WTC11 (cell line): ENCODE results near the gene MTHFS. TPM values are rescaled to one million over a fixed set of nuclear protein-coding genes. Genes with fewer than 3 reads are reported as not detected.

ENCODE experiments used
- ATAC-seq: fragments of 200-7000 bp; cut with Tn5 transposase; 2 replicates; pipeline ENCODE4 v1.10.0; 2021; ENCODE audit warnings: mild to moderate bottlenecking, moderate library complexity
- Bru-seq: library from RNA; stranded (reverse); fragments of 400-500 nt; gene quantifications from one replicate; lab custom pipeline; 2021; lab: Mats Ljungman, UMichigan
- CTCF ChIA-PET: fragments of 300-600 bp; sonication (Branson Sonifier 250); formaldehyde crosslinking; loops from one replicate; lab custom pipeline; 2021; ENCODE audit warnings: antibody characterized with exemption; lab: Charles Lee
- POLR2A ChIA-PET: fragments of 350-600 bp; sonication (Branson Sonifier 250); formaldehyde crosslinking; loops from one replicate; lab custom pipeline; 2021; ENCODE audit warnings: antibody characterized with exemption; lab: Charles Lee
- DNase-seq: peaks from one replicate; pipeline ENCODE4 v3.0.0; 2021; ENCODE audit warnings: low spot score
- H3K27ac Mint-ChIP-seq: 2 replicates; pipeline ENCODE4 v1.8.0; 2021; ENCODE audit warnings: mixed read lengths
- H3K27me3 Mint-ChIP-seq: 2 replicates; pipeline ENCODE4 v1.8.0; 2021; ENCODE audit warnings: low read depth, mild to moderate bottlenecking, moderate library complexity, mixed read lengths
- H3K36me3 Mint-ChIP-seq: 2 replicates; pipeline ENCODE4 v1.8.0; 2021; ENCODE audit warnings: mixed read lengths
- H3K4me1 Mint-ChIP-seq: 2 replicates; pipeline ENCODE4 v1.8.0; 2022; ENCODE audit warnings: mixed read lengths
- H3K4me3 Mint-ChIP-seq: 2 replicates; pipeline ENCODE4 v1.8.0; 2021; ENCODE audit warnings: mild to moderate bottlenecking, moderate library complexity, mixed read lengths
- H3K9me3 Mint-ChIP-seq: 2 replicates; pipeline ENCODE4 v1.8.0; 2021; ENCODE audit warnings: mixed read lengths
- ARID4B ChIP-seq: sonication (generic); formaldehyde crosslinking; IDR thresholded peaks from 2 replicates; pipeline ENCODE4 v1.8.0; 2023; ENCODE audit warnings: missing genetic modification reagents, mild to moderate bottlenecking, borderline replicate concordance
- FOXP1 ChIP-seq: sonication (generic); formaldehyde crosslinking; IDR thresholded peaks from 2 replicates; pipeline ENCODE4 v1.8.0; 2022; ENCODE audit warnings: missing genetic modification reagents, mild to moderate bottlenecking, moderate library complexity, borderline replicate concordance
- GRHL2 ChIP-seq: fragments of 250-450 bp; sonication (Bioruptor Pico); IDR thresholded peaks from 2 replicates; pipeline ENCODE4 v1.8.0; 2022; ENCODE audit warnings: mild to moderate bottlenecking, moderate library complexity; ENCODE audit not compliant: insufficient replicate concordance, severe bottlenecking
- IRF1 ChIP-seq: sonication (generic); formaldehyde crosslinking; IDR thresholded peaks from 2 replicates; pipeline ENCODE4 v1.8.0; 2023; ENCODE audit warnings: missing genetic modification reagents
- IRF2 ChIP-seq: sonication (generic); formaldehyde crosslinking; IDR thresholded peaks from 2 replicates; pipeline ENCODE4 v1.8.0; 2022; ENCODE audit warnings: low read depth, missing genetic modification reagents, borderline replicate concordance
- KAT7 ChIP-seq: sonication (generic); formaldehyde crosslinking; IDR thresholded peaks from 2 replicates; pipeline ENCODE4 v1.8.1; 2023; ENCODE audit warnings: missing genetic modification reagents, mild to moderate bottlenecking, borderline replicate concordance
- NFE2L1 ChIP-seq: sonication (generic); formaldehyde crosslinking; IDR thresholded peaks from 2 replicates; pipeline ENCODE4 v1.8.1; 2023; ENCODE audit warnings: missing genetic modification reagents
- PRDM15 ChIP-seq: sonication (generic); formaldehyde crosslinking; IDR thresholded peaks from 2 replicates; pipeline ENCODE4 v1.8.0; 2022; ENCODE audit warnings: missing genetic modification reagents
- ZNF219 ChIP-seq: sonication (generic); formaldehyde crosslinking; IDR thresholded peaks from 2 replicates; pipeline ENCODE4 v1.8.0; 2023; ENCODE audit warnings: missing genetic modification reagents, mild to moderate bottlenecking, borderline replicate concordance
- ZNF263 ChIP-seq: sonication (generic); formaldehyde crosslinking; IDR thresholded peaks from 2 replicates; pipeline ENCODE4 v1.8.1; 2022; ENCODE audit warnings: low read depth, mild to moderate bottlenecking, moderate library complexity, missing genetic modification reagents
- ZNF423 ChIP-seq: fragments of 250-450 bp; sonication (Bioruptor Pico); IDR thresholded peaks from 2 replicates; pipeline ENCODE4 v2.1.2; 2022; ENCODE audit warnings: mild to moderate bottlenecking, moderate library complexity
- ZNF532 ChIP-seq: fragments of 250-450 bp; sonication (Bioruptor Pico); IDR thresholded peaks from 2 replicates; pipeline ENCODE4 v1.9.0; 2021; ENCODE audit warnings: mild to moderate bottlenecking, borderline replicate concordance
- long read RNA-seq, 3 experiments: library from RNA in 1 of 3; library from capped mRNA in 1 of 3; library from polyadenylated mRNA in 1 of 3; unstranded in 2 of 3; stranded (forward) in 1 of 3; transcript quantifications; one replicate each; pipeline ENCODE4 v2.0.0, GENCODE V29; 2021
- total RNA-seq: library from RNA; stranded (reverse); gene quantifications from 3 replicates; pipeline ENCODE4 v1.2.3, GENCODE V29; 2021
- TF ChIP-seq, protein P1 (sequence below): fragments of 200-600 bp; IDR thresholded peaks from 2 replicates; pipeline ENCODE4 v1.8.0; 2022; ENCODE audit warnings: antibody characterized with exemption
- TF ChIP-seq, protein P2 (sequence below): fragments of 250-450 bp; sonication (Bioruptor Pico); IDR thresholded peaks from 2 replicates; pipeline ENCODE4 v2.1.2; 2022; ENCODE audit warnings: mild to moderate bottlenecking, moderate library complexity
- TF ChIP-seq, protein P3 (sequence below): sonication (generic); formaldehyde crosslinking; IDR thresholded peaks from 2 replicates; pipeline ENCODE4 v1.8.1; 2022; ENCODE audit warnings: low read depth, missing genetic modification reagents, borderline replicate concordance

MTHFS gene
- total RNA-seq, result 24.8 to 31.0 TPM (median 29.7 TPM) in 3 replicates
- Bru-seq, nascent RNA, result percentile 74 among the genes with signal in this experiment
- long read RNA-seq, experiment 1, transcript MTHFS-201 (3 exons, 907 nt), result major isoform, 50 of 73 reads
- long read RNA-seq, experiment 1, partial matches to known transcripts, result 0 of 73 reads
- long read RNA-seq, experiment 1, other reads (novel, unspliced or antisense), result 23 of 73 reads
- long read RNA-seq, experiment 2, transcript MTHFS-201 (3 exons, 907 nt), result major isoform, 36 of 46 reads
- long read RNA-seq, experiment 2, partial matches to known transcripts, result 1 of 46 reads
- long read RNA-seq, experiment 2, other reads (novel, unspliced or antisense), result 9 of 46 reads
- long read RNA-seq, experiment 3, transcript MTHFS-201 (3 exons, 907 nt), result major isoform, 119 of 163 reads
- long read RNA-seq, experiment 3, partial matches to known transcripts, result 1 of 163 reads
- long read RNA-seq, experiment 3, other reads (novel, unspliced or antisense), result 41 of 163 reads

- Mint-ChIP-seq H3K4me3 (peak within 1 kb of the TSS; percentile 96), H3K27ac (peak within 1 kb of the TSS; percentile 97), H3K4me1 (peaks cover 26% of the 10 kb centered on the region), H3K36me3 (peaks cover 14% of the 10 kb centered on the region), H3K9me3 (no peaks in the 10 kb centered on the region), H3K27me3 (no peaks in the 10 kb centered on the region)
- peak; percentile 93 for ATAC-seq
- ChIA-PET POLR2A (interaction anchor here (2.9 kb wide), 1 partner anchor 26 kb away, joined by 16 read pairs; no protein-coding TSS in a partner anchor), CTCF (interaction anchor here (0.8 to 2.6 kb wide), 7 partner anchors 12 to 470 kb away, joined by 3 to 9 read pairs (median 3); no protein-coding TSS in a partner anchor)
- peak; percentile 82 for DNase-seq
- TF ChIP-seq, protein P1, sequence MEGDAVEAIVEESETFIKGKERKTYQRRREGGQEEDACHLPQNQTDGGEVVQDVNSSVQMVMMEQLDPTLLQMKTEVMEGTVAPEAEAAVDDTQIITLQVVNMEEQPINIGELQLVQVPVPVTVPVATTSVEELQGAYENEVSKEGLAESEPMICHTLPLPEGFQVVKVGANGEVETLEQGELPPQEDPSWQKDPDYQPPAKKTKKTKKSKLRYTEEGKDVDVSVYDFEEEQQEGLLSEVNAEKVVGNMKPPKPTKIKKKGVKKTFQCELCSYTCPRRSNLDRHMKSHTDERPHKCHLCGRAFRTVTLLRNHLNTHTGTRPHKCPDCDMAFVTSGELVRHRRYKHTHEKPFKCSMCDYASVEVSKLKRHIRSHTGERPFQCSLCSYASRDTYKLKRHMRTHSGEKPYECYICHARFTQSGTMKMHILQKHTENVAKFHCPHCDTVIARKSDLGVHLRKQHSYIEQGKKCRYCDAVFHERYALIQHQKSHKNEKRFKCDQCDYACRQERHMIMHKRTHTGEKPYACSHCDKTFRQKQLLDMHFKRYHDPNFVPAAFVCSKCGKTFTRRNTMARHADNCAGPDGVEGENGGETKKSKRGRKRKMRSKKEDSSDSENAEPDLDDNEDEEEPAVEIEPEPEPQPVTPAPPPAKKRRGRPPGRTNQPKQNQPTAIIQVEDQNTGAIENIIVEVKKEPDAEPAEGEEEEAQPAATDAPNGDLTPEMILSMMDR, result no peak
- no peak for TF ChIP-seq PRDM15 (CRISPR knock-in tag)
- no peak for TF ChIP-seq GRHL2
- peak; percentile 94 for TF ChIP-seq FOXP1
- peak; percentile 64 for TF ChIP-seq ARID4B (CRISPR knock-in tag)
- TF ChIP-seq IRF1 (CRISPR knock-in tag), result 0 out of 2 replicates have a peak, but pooled peaks have one; percentile 77
- no peak for TF ChIP-seq ZNF219 (CRISPR knock-in tag)
- TF ChIP-seq, protein P2, sequence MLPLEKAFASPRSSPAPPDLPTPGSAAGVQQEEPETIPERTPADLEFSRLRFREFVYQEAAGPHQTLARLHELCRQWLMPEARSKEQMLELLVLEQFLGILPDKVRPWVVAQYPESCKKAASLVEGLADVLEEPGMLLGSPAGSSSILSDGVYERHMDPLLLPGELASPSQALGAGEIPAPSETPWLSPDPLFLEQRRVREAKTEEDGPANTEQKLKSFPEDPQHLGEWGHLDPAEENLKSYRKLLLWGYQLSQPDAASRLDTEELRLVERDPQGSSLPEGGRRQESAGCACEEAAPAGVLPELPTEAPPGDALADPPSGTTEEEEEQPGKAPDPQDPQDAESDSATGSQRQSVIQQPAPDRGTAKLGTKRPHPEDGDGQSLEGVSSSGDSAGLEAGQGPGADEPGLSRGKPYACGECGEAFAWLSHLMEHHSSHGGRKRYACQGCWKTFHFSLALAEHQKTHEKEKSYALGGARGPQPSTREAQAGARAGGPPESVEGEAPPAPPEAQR (CRISPR knock-in tag), result no peak
- no peak; the same call in 1 of the 2 replicates for TF ChIP-seq NFE2L1 (CRISPR knock-in tag)
- TF ChIP-seq, protein P3, sequence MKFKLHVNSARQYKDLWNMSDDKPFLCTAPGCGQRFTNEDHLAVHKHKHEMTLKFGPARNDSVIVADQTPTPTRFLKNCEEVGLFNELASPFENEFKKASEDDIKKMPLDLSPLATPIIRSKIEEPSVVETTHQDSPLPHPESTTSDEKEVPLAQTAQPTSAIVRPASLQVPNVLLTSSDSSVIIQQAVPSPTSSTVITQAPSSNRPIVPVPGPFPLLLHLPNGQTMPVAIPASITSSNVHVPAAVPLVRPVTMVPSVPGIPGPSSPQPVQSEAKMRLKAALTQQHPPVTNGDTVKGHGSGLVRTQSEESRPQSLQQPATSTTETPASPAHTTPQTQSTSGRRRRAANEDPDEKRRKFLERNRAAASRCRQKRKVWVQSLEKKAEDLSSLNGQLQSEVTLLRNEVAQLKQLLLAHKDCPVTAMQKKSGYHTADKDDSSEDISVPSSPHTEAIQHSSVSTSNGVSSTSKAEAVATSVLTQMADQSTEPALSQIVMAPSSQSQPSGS, result no peak
- TF ChIP-seq ZNF532 (CRISPR knock-in tag), result no peak
- no peak; the same call in 1 of the 2 replicates for TF ChIP-seq IRF2
- TF ChIP-seq ZNF423 (CRISPR knock-in tag), result no peak
- peak; percentile 95 for TF ChIP-seq KAT7 (CRISPR knock-in tag)
- no peak for TF ChIP-seq ZNF263
Measured at GRCh38 chr15:79896634-79897379, at the start of gene MTHFS. Gene MTHFS, minus strand, starts transcription at chr15:79897014. Its CDS starts 26 bp downstream, at chr15:79896988.
